GM23338 (cell line): ENCODE data around the gene UBE2A. TPM values are rescaled to one million over a fixed set of nuclear protein-coding genes. Genes with fewer than 3 reads are reported as not detected.

Experiments
- ATAC-seq: fragments of 200-7000 bp; cut with Tn5 transposase; 3 replicates; pipeline ENCODE4 v1.9.1; 2020
- DNase-seq: peaks from one replicate; pipeline ENCODE4 v3.0.0-alpha.2; 2015; ENCODE audit warnings: low spot score
- H2AFZ ChIP-seq: fragments of 200-600 bp; sonication (generic); 2 replicates; pipeline ENCODE4 v1.8.0; 2016; ENCODE audit warnings: antibody characterized with exemption, mild to moderate bottlenecking, moderate library complexity
- H3F3A ChIP-seq: fragments of 200-600 bp; sonication (generic); replicated peaks from 2 replicates; pipeline ENCODE4 v1.8.0; 2017; ENCODE audit warnings: antibody characterized with exemption, mixed run types, low read depth
- H3K27ac ChIP-seq: fragments of 200-600 bp; sonication (generic); 2 replicates; pipeline ENCODE4 v1.6.1; 2016; ENCODE audit warnings: low read depth
- H3K27me3 ChIP-seq: fragments of 200-600 bp; sonication (generic); 2 replicates; pipeline ENCODE4 v1.8.0; 2016; ENCODE audit warnings: mild to moderate bottlenecking, mixed run types, moderate library complexity; ENCODE audit not compliant: insufficient read depth
- H3K36me3 ChIP-seq: fragments of 200-600 bp; sonication (generic); 2 replicates; pipeline ENCODE4 v1.8.0; 2016; ENCODE audit warnings: mild to moderate bottlenecking; ENCODE audit not compliant: insufficient read depth
- H3K4me1 ChIP-seq: fragments of 200-600 bp; sonication (generic); 2 replicates; pipeline ENCODE4 v1.8.0; 2016; ENCODE audit warnings: mild to moderate bottlenecking, moderate library complexity; ENCODE audit not compliant: insufficient read depth
- H3K4me2 ChIP-seq: fragments of 200-600 bp; sonication (generic); 2 replicates; pipeline ENCODE4 v1.7.1; 2017; ENCODE audit warnings: mixed run types
- H3K4me3 ChIP-seq: fragments of 200-600 bp; sonication (generic); 2 replicates; pipeline ENCODE4 v1.6.1; 2016; ENCODE audit warnings: mixed run types
- H3K79me2 ChIP-seq: fragments of 200-600 bp; sonication (generic); replicated peaks from 2 replicates; pipeline ENCODE4 v1.8.0; 2017; ENCODE audit warnings: mild to moderate bottlenecking; ENCODE audit not compliant: insufficient read depth
- H3K9me2 ChIP-seq: fragments of 200-600 bp; sonication (generic); 2 replicates; pipeline ENCODE4 v1.8.0; 2017; ENCODE audit not compliant: insufficient read depth
- H4K20me1 ChIP-seq: fragments of 200-600 bp; sonication (generic); replicated peaks from 2 replicates; pipeline ENCODE4 v1.8.0; 2017; ENCODE audit warnings: mild to moderate bottlenecking; ENCODE audit not compliant: insufficient read depth
- H3K27ac Mint-ChIP-seq: 2 replicates; pipeline ENCODE4 v1.8.0; 2020; ENCODE audit warnings: inconsistent platforms, mild to moderate bottlenecking, moderate library complexity, mixed read lengths
- H3K27me3 Mint-ChIP-seq: 3 replicates; pipeline ENCODE4 v1.8.0; 2022; ENCODE audit warnings: low read depth, mild to moderate bottlenecking, moderate library complexity, mixed read lengths, inconsistent platforms; ENCODE audit not compliant: insufficient read depth, poor library complexity
- H3K36me3 Mint-ChIP-seq: 3 replicates; pipeline ENCODE4 v1.8.0; 2021; ENCODE audit warnings: low read depth, mild to moderate bottlenecking, inconsistent platforms, moderate library complexity, mixed read lengths
- H3K4me1 Mint-ChIP-seq: 3 replicates; pipeline ENCODE4 v1.8.0; 2020; ENCODE audit warnings: mild to moderate bottlenecking, inconsistent platforms, mixed read lengths
- H3K4me3 Mint-ChIP-seq: 3 replicates; pipeline ENCODE4 v1.8.0; 2021; ENCODE audit warnings: moderate library complexity, mild to moderate bottlenecking, inconsistent platforms, mixed read lengths
- H3K9me3 Mint-ChIP-seq: 3 replicates; pipeline ENCODE4 v1.8.0; 2020; ENCODE audit warnings: moderate library complexity, mild to moderate bottlenecking, inconsistent platforms, mixed read lengths
- NANOG ChIP-seq: IDR thresholded peaks from 2 replicates; pipeline ENCODE4 v1.6.1; 2016; ENCODE audit warnings: antibody characterized with exemption, borderline replicate concordance
- ZNF331 ChIP-seq: fragments of 250-450 bp; sonication (Bioruptor Pico); IDR thresholded peaks from 2 replicates; pipeline ENCODE4 v1.5.0; 2020; ENCODE audit warnings: low read depth, mild to moderate bottlenecking, moderate library complexity
- polyA plus RNA-seq: library from polyadenylated mRNA; unstranded; fragments of >200 nt; fragmentation: Nextera tagmentation; extraction: Ambion mirVana; gene quantifications from 2 replicates; pipeline ENCODE4 v1.2.1, GENCODE V29; 2016
- total RNA-seq: library from RNA; depleted of rRNA; stranded (reverse); fragments of >200 nt; shearing (Covaris generic); gene quantifications from 2 replicates; pipeline ENCODE4 v1.2.3, GENCODE V29; 2014
- TF ChIP-seq, protein P1 (sequence below): IDR thresholded peaks from one replicate; pipeline ENCODE4 v1.6.1; 2018; ENCODE audit warnings: antibody characterized with exemption; ENCODE audit not compliant: unreplicated experiment
- TF ChIP-seq, protein P2 (sequence below): fragments of 250-450 bp; sonication (Bioruptor Pico); IDR thresholded peaks from 2 replicates; pipeline ENCODE4 v1.5.0; 2020; ENCODE audit warnings: mild to moderate bottlenecking, moderate library complexity
- TF ChIP-seq, protein P3 (sequence below), 2 experiments: fragments of 200-600 bp in 1 of 2; sonication (generic) in 1 of 2; conservative IDR thresholded peaks; 2 replicates each; pipeline versions ENCODE4 v1.5.1 to v1.6.1; 2016 to 2017; ENCODE audit warnings: antibody characterized with exemption in 2 of 2, low read depth in 2 of 2, mild to moderate bottlenecking in 2 of 2, moderate library complexity in 1 of 2

UBE2A gene
- total and polyA plus RNA-seq, 2 experiments from 2014 or later = 38.6 to 75.9 TPM

DNA sequence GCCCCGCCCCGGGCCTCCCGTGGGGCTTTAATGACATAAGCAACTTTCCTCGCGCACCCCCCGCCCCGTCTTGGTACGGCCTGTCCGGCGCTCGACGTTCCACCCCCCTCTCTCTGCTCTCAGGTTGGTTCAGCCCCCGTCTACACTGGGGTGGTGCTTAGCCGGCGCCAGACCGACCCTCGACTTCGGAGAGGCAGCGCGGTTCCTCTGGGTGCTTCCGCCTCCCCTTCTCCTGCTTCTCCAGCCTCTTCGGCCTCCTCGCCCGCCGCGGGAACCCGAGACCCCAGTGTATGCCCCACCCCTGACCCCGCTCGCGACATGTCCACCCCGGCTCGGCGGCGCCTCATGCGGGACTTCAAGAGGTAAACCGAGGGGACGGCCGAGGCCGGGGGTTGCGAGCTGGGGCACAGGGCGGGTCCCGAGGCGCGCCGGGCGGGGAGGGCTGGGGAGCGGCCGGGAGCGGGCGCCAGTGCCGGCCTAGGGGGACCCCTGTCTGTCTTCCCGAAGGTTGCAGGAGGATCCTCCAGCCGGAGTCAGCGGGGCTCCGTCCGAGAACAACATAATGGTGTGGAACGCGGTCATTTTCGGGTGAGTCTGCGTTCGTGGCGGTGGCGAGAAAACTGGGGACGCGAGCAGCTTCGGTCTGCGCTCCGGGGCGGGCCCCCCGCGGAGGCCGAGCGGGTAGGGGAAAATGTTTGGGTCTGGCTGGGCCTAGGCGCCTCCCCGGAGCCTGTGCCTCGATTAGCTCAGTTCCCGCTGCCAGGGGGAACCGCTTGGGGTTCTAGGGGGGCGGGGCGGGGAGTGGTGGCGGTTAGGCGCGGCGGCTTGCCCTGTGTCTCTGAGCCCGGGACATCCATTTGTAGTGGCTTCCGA lies at the start of gene UBE2A (continued):
- TF ChIP-seq, protein P1, sequence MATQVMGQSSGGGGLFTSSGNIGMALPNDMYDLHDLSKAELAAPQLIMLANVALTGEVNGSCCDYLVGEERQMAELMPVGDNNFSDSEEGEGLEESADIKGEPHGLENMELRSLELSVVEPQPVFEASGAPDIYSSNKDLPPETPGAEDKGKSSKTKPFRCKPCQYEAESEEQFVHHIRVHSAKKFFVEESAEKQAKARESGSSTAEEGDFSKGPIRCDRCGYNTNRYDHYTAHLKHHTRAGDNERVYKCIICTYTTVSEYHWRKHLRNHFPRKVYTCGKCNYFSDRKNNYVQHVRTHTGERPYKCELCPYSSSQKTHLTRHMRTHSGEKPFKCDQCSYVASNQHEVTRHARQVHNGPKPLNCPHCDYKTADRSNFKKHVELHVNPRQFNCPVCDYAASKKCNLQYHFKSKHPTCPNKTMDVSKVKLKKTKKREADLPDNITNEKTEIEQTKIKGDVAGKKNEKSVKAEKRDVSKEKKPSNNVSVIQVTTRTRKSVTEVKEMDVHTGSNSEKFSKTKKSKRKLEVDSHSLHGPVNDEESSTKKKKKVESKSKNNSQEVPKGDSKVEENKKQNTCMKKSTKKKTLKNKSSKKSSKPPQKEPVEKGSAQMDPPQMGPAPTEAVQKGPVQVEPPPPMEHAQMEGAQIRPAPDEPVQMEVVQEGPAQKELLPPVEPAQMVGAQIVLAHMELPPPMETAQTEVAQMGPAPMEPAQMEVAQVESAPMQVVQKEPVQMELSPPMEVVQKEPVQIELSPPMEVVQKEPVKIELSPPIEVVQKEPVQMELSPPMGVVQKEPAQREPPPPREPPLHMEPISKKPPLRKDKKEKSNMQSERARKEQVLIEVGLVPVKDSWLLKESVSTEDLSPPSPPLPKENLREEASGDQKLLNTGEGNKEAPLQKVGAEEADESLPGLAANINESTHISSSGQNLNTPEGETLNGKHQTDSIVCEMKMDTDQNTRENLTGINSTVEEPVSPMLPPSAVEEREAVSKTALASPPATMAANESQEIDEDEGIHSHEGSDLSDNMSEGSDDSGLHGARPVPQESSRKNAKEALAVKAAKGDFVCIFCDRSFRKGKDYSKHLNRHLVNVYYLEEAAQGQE = no peak

DNA sequence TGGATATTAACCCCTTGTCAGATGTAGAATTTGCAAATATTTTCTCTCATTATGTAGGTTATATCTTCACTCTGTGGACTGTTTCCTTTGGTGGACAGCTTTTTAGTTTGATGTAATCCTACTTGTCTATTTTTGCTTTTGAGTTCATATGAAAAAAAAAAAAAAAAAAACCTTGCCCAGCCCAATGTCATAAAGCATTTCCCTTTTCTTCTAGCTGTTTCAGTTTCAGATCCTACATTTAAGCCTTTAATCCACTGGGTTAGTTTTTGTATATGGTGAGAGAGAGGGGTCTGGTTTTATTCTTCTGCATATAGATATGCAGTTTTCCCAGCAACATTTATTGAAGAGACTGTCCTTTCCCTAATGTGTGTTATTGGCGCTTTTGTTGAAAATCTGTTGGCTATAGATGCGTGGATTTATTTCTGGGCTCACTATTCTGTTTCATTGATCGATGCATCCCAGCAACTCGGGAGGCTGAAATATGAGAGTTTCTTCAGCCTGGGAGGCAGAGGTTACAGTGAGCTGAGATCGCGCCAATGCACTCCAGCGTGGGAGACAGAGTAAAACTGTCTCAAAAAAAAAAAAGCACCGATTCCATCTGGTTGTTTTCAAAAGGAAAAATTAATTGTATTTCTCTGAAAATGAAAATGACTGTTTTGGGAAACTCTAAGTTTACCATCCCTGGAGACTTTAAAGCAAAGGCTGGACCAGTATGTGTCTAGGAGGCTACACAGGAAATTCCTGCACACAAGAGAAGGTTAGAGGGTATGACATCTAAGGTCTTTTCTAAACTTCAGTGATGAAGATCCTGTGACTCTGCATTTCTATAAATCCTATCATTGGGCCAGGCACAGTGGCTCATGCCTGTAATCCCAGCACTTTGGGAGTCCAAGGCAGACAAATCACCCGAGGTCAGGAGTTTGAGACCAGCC lies 44.8 kb upstream of the UBE2A start:
- H3K9me2 ChIP-seq = no peaks in the 10 kb centered on the region
- H3K4me1 ChIP-seq = no peaks in the 10 kb centered on the region
- Mint-ChIP-seq H3K36me3 (no peaks in the 10 kb centered on the region), H3K4me3 (no peak overlapping the region), H3K9me3 (no peaks in the 10 kb centered on the region), H3K27ac (no peak overlapping the region), H3K4me1 (no peaks in the 10 kb centered on the region), H3K27me3 (no peaks in the 10 kb centered on the region)
- no peak overlapping the region for H2AFZ ChIP-seq
- no peak overlapping the region for H3K4me2 ChIP-seq
- no peak overlapping the region for H3K27ac ChIP-seq
- no peaks in the 10 kb centered on the region for H3K36me3 ChIP-seq
- no peaks in the 10 kb centered on the region for H3K79me2 ChIP-seq
- H4K20me1 ChIP-seq = no peaks in the 10 kb centered on the region
- H3K4me3 ChIP-seq = no peak overlapping the region
- no peaks in the 10 kb centered on the region for H3F3A ChIP-seq
- no peaks in the 10 kb centered on the region for H3K27me3 ChIP-seq
- ATAC-seq (no peak), DNase-seq (no peak)
- TF ChIP-seq ZNF331 (no peak), NANOG (no peak)
- TF ChIP-seq, protein P2, sequence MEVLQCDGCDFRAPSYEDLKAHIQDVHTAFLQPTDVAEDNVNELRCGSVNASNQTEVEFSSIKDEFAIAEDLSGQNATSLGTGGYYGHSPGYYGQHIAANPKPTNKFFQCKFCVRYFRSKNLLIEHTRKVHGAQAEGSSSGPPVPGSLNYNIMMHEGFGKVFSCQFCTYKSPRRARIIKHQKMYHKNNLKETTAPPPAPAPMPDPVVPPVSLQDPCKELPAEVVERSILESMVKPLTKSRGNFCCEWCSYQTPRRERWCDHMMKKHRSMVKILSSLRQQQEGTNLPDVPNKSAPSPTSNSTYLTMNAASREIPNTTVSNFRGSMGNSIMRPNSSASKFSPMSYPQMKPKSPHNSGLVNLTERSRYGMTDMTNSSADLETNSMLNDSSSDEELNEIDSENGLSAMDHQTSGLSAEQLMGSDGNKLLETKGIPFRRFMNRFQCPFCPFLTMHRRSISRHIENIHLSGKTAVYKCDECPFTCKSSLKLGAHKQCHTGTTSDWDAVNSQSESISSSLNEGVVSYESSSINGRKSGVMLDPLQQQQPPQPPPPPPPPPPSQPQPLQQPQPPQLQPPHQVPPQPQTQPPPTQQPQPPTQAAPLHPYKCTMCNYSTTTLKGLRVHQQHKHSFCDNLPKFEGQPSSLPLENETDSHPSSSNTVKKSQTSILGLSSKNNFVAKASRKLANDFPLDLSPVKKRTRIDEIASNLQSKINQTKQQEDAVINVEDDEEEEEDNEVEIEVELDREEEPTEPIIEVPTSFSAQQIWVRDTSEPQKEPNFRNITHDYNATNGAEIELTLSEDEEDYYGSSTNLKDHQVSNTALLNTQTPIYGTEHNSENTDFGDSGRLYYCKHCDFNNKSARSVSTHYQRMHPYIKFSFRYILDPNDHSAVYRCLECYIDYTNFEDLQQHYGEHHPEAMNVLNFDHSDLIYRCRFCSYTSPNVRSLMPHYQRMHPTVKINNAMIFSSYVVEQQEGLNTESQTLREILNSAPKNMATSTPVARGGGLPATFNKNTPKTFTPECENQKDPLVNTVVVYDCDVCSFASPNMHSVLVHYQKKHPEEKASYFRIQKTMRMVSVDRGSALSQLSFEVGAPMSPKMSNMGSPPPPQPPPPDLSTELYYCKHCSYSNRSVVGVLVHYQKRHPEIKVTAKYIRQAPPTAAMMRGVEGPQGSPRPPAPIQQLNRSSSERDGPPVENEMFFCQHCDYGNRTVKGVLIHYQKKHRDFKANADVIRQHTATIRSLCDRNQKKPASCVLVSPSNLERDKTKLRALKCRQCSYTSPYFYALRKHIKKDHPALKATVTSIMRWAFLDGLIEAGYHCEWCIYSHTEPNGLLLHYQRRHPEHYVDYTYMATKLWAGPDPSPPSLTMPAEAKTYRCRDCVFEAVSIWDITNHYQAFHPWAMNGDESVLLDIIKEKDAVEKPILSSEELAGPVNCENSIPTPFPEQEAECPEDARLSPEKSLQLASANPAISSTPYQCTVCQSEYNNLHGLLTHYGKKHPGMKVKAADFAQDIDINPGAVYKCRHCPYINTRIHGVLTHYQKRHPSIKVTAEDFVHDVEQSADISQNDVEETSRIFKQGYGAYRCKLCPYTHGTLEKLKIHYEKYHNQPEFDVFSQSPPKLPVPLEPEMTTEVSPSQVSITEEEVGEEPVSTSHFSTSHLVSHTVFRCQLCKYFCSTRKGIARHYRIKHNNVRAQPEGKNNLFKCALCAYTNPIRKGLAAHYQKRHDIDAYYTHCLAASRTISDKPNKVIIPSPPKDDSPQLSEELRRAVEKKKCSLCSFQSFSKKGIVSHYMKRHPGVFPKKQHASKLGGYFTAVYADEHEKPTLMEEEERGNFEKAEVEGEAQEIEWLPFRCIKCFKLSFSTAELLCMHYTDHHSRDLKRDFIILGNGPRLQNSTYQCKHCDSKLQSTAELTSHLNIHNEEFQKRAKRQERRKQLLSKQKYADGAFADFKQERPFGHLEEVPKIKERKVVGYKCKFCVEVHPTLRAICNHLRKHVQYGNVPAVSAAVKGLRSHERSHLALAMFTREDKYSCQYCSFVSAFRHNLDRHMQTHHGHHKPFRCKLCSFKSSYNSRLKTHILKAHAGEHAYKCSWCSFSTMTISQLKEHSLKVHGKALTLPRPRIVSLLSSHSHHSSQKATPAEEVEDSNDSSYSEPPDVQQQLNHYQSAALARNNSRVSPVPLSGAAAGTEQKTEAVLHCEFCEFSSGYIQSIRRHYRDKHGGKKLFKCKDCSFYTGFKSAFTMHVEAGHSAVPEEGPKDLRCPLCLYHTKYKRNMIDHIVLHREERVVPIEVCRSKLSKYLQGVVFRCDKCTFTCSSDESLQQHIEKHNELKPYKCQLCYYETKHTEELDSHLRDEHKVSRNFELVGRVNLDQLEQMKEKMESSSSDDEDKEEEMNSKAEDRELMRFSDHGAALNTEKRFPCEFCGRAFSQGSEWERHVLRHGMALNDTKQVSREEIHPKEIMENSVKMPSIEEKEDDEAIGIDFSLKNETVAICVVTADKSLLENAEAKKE (CRISPR knock-in tag) = no peak
- TF ChIP-seq, protein P3, sequence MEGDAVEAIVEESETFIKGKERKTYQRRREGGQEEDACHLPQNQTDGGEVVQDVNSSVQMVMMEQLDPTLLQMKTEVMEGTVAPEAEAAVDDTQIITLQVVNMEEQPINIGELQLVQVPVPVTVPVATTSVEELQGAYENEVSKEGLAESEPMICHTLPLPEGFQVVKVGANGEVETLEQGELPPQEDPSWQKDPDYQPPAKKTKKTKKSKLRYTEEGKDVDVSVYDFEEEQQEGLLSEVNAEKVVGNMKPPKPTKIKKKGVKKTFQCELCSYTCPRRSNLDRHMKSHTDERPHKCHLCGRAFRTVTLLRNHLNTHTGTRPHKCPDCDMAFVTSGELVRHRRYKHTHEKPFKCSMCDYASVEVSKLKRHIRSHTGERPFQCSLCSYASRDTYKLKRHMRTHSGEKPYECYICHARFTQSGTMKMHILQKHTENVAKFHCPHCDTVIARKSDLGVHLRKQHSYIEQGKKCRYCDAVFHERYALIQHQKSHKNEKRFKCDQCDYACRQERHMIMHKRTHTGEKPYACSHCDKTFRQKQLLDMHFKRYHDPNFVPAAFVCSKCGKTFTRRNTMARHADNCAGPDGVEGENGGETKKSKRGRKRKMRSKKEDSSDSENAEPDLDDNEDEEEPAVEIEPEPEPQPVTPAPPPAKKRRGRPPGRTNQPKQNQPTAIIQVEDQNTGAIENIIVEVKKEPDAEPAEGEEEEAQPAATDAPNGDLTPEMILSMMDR (conservative IDR thresholded peaks at IDR 0.05; ENCODE audit: low read depth in 2 of 2) = no peak
- TF ChIP-seq, protein P1 = no peak
